HG03280 (cell line): ENCODE results near the gene IL2RA.
"Not testable (repeated sequence)": the region's sequence is repeated elsewhere in the genome, so short reads cannot be mapped to it uniquely, and the experiment has no call there.

Experiments used
- ATAC-seq: cut with Tn5 transposase; IDR thresholded peaks from one replicate; pipeline ENCODE4 v1.9.1; 2021; ENCODE audit warnings: mild to moderate bottlenecking, moderate library complexity; ENCODE audit not compliant: unreplicated experiment

Gene IL2RA

DNA sequence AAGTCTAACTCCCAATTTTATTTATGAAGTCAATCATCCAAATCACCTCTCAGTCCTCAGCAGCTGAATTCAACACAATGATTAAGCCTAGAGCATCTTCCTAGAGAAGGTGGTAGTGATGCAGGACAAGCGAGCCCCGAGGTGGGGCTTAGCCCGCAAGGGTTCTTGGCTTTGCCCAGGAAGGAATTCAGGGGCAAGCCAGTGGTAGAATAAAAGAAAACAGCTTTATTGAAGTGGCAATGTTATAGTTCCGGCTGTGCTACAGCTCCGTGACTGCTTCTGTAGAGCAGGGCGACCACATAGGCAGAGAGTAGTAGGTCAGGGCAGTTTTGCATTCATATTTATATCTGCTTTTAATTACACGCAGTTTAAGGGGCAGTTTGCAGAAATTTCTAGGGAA lies 18.1 kb downstream of the IL2RA start:
- ATAC-seq = no peak

DNA sequence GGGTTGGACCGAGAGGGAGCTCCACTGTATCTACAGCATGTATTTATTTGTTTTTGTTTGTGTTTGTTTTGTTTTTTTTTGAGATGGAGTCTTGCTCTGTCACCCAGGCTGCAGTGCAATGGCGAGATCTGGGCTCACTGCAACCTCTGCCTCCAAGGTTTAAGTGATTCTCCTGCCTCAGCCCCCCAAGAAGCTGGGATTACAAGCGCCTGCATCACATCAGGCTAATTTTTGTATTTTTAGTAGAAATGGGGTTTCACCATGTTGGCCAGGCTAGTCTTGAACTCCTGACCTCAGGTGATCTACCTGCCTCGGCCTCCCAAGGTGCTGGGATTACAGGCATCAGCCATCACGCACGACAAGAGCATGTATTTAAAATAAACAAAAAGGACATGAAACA lies 18.8 kb downstream of the IL2RA start:
- ATAC-seq = not testable (repeated sequence)

- ATAC-seq = no peak
These were observed 22.0 kb downstream of the IL2RA start for GRCh38 chr10:6040205-6040604.

DNA sequence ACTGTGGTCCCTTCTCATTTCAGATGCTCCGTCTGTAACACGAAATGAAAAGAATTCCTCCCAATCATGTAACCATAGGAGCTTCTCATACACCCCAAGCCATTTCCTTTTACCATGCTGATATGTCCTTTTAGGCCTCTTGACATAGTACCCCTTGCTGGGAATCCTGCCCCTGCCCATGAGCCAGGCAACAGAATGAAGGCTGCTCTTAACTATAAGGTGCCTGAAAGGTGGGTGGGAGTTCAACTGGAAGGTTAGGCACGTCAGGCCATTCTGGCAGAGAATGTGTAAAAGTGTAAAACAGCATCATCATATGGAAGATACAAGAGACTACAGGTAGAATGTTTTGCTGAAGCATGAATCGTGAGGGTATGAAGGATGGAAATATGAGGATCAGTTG lies 22.5 kb downstream of the IL2RA start:
- no peak for ATAC-seq

DNA sequence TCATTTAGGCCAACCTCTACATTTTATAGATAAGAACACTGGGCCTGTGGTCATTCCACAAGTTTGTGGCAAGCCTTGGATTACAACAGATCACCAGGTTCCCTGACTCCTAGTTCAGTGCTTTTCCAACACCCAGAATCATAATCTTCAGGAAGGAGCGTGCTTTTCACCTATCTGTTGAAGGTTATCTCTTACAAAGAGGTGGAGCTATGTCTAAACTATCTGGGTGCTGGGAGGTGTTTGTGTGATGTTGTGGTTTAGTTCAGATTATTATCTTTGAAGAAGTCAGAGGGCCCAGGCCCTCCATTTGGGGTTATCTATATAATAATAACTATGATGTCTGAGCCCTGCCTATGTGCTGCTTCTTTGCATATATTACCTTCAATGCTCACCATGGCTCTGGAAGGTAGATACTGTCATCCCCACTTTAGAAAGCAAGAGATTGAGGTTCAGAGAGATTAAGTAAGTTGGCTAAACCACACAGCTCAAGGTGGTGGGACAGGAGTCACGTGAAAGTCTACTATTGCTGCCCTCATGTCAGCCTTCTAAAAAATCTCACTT lies 24.0 kb downstream of the IL2RA start:
- ATAC-seq = no peak

DNA sequence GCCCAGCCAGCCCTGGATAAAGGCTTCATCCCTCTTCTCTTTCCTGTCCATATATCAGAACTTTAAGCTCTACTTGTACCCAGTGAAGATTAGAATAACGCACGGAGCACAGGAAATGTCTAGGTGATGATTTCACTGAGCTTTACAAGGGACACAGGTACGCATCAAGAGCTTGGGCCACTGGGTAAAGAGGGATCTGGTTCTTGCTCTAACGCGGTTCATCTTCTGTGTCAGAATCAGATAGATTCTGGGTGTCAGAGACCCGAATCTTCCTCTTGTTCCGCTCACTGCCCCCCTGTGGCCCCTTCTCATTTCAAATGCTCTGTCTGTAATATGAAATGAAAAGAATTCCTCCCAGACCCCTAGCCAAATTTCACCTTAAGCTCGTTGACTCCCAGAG lies 24.7 kb downstream of the IL2RA start:
- ATAC-seq = no peak

GRCh38 chr10:6036861-6037321 lies 25.3 kb downstream of the IL2RA start:
- no peak for ATAC-seq

DNA sequence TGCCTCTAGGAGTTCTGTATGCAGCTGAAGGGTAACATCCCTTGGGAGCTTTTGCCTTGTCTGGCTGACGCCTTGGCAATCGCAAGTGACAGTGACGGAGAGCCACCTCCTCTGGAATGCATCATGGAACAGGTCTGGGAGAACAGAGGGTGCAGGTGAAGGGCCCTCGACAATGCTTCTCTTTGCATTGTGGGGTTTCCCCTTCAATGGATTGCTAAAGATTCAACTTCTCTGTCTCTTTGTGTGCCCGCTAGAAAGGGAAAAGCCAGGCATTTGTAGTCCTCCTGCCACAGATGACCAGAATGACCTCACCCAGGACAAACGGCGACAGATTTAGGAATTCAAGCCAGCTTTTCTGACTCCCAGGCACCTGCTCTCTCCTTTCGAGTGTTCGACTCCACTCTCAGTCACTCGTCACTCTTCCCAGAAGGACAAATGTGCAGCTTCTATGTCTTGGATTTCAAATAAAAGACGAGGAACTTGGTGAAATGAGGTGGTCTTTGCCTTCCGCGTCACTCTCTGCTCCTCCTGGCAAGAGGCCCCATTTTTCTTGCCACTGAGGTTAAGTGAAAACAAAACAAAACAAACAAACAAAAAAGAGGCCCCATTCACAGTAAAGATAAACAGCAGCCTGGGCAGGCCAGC lies 26.1 kb downstream of the IL2RA start:
- ATAC-seq = no peak

DNA sequence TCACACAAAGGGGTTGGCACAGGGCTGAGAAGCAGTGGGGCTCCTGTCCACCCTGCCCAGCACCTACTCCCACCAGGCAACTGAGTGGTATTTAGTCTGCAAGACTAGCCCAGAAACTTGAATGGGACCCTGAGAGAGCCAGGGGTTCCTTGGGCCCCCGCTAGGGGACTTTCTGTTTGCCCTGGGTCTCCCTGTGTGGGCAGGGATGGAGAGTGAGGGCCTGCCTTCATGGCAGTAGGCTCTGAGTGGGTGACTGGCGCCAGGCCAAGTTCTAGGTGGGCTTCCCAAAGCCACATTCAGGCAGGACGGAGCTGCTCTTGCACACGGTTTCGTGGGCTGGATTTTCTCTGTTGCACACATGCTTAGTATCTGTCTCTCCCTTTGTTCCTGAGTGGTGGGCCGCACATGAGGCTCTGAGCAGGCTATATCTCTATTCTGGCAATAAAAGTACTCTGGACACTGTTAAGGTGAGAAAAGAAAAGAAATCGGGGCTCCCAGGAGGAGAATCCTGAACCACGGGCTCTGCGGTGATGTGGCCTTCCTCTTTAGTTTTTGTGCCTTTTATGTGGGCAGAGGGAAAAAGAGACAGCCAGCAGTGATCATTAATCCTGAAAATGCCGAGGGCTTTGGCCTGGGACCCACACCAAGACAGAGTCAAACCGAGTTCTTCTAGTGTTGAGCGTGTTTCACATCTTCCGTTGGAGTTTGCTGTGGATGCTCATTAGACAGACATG lies 26.9 kb downstream of the IL2RA start:
- ATAC-seq = no peak

GRCh38 chr10:6034371-6034770 lies 27.8 kb downstream of the IL2RA start:
- no peak for ATAC-seq

DNA sequence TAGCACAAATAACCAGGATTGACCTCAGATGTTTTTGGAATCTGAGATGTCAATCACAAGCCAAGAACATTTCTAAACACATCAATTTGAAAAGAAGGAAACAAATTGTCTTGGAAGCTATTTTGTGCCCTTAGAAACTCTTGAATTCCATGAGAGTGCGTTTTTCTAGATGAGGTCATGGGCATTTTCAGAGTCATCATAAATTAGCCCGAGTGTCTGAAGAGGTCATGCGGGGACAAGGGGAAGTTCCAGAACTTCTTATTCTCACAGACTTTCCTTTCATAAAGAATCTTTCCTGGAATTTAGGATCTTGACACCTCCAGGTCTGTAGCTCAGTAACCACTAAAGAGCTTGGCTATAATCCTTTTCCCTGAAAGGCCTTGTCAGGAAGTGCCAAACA lies 28.2 kb downstream of the IL2RA start:
- ATAC-seq = no peak

- ATAC-seq = no peak
These were observed 31.2 kb downstream of the IL2RA start for GRCh38 chr10:6030940-6031339.

DNA sequence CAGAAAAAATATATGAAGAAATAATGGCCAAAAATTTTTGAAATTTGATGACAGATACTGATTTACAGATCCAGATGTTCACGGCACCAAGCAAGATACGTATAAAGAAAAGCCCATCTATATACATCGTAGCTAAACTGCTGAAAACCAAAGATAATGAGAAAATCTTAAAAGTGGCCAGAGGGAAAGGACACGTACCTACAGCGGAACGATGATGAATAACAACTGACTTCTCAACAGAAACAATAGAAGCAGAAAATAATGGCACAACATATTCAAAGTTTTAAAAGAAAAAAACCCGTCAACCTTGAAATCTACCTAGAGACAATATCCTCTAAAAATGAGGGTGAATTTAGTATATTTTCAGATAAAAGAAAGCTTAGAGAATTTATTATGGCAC lies 31.9 kb downstream of the IL2RA start:
- no peak for ATAC-seq

GRCh38 chr10:6027929-6028328 lies 34.2 kb downstream of the IL2RA start:
- no peak for ATAC-seq

- no peak for ATAC-seq
These were observed 36.4 kb downstream of the IL2RA start for GRCh38 chr10:6025683-6026255.

GRCh38 chr10:6024334-6024682 lies 37.9 kb downstream of the IL2RA start:
- no peak for ATAC-seq

DNA sequence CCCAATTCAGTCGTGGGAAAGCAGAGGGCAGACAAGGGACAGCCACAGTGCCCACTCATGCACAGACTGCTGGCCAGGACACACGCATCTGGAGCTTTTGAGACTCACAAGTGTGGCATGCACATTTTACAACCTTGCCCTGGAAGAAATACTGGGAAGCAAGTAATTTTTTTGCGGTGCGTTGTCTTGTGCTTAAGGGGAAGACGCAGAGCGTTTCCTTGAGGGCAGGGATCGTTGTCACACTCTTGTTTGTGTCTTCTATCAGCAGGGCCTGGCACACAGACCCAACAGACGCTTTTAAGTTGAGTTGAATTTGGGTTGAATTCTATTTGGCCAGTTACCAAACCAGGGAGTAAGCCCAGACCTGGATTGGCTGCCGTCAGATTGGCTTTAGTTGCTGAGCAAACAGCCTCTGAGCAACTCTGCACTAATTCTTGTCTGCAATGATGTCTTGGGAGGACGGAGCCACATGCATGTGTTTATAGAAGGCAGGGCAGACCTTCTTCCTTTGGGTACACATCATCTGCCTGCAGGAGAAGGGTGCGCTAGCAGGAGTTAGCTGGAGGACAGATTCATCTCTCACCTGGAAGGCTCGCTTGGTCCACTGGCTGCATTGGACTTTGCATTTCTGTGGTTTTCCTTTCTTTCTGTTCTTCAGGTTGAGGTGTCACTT lies 38.4 kb downstream of the IL2RA start:
- ATAC-seq = no peak

DNA sequence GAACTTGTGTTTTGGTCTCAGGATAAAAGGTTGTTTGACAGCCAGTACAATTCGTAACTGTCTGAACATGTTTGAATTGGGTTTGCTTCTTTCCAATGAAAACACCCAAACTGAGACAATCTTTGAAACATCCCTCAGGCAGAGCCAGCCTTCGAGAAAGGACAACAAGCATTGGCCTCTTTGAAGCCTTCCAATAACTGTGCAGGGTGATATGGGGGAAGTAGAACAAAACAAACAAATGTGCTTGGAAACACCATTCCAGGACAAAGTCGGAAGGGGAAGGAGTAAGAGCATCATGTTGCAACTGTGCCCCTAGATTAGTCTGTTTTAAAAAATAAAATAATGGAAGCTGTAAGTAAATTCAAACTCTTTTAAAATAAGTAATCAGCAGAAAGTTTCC lies 39.5 kb downstream of the IL2RA start:
- no peak for ATAC-seq

DNA sequence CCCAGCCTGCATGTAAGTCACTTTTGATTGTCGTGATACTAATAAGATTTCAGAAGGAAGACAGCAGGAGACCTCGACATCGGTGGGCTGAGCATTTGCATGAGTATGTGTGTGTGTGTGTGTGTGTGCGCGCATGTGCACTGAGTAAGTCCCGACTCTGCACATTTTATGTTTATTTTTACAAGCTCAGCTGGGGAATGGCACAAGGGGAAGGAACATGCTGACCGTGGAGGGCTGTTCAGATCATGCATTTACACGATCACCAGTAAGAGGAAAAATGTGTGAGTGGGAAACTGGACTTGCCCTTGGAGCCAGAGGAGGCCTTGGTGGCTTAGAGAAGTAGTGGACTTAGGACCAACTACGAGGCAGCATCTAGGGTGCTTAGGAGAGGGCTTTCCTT lies 41.3 kb downstream of the IL2RA start:
- no peak for ATAC-seq

DNA sequence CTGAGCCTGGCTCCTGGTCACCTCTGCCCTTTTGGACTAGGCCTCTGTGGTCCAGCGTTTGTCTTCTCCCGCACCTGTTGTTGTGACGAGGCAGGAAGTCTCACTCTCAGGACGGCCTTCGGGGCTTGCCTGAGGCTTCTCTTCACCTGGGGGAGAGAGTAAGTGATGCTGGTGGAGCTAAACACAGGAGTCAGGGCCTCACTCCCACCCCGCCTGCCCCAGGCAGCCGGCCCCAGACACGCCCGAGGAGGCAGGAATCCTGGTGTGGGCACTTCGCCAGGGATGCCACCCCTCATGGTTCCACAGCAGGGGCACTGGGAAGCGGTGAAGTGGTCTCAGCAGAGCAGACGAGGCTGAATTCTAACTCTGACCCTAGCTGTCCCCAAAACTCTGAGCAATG lies 42.4 kb downstream of the IL2RA start:
- no peak for ATAC-seq

GRCh38 chr10:6019010-6019782 lies 43.0 kb downstream of the IL2RA start:
- no peak for ATAC-seq
